HG03521 (cell line): ENCODE measurements around the gene RGL2.
"Not testable (repeated sequence)": the region's sequence is repeated elsewhere in the genome, so short reads cannot be mapped to it uniquely, and the experiment has no call there.

Experiments
- ATAC-seq: cut with Tn5 transposase; IDR thresholded peaks from one replicate; pipeline ENCODE4 v1.9.1; 2021; ENCODE audit warnings: mild to moderate bottlenecking, moderate library complexity; ENCODE audit not compliant: unreplicated experiment

The RGL2 gene

DNA sequence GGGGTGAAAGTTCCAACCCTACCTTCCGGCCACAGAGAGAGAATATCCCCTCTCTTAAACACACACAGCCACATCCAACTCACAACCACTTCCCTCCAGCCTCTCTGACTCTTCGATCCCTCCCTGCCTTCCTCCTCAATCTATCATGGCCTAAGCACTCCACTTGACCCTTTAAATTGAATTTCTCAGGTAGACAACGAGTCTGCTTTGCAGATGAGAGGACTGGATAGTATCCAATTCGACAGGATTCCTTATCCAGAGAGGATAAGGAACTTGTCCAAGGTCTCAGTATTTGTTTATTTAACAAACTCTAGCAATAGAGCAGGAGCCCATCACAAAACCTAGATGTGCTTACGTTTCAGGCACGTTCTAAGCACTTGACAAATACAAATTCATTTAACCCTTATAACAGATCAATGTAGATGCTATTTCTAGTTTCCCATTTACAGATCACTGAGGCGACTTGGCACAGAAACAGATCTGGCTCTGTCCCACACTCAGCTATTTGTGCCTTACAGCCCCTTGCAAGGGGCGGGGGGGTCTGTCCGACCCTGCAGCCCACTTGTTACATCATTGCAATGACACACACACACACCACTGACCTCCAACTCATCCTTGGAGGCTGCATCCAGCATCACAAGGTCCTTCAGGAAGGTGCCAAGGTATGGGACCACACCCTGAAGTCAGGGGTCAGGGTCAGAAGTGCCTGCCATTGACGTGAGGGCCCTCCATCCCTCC, 4.5 kb downstream of the RGL2 start:
- no peak for ATAC-seq

DNA sequence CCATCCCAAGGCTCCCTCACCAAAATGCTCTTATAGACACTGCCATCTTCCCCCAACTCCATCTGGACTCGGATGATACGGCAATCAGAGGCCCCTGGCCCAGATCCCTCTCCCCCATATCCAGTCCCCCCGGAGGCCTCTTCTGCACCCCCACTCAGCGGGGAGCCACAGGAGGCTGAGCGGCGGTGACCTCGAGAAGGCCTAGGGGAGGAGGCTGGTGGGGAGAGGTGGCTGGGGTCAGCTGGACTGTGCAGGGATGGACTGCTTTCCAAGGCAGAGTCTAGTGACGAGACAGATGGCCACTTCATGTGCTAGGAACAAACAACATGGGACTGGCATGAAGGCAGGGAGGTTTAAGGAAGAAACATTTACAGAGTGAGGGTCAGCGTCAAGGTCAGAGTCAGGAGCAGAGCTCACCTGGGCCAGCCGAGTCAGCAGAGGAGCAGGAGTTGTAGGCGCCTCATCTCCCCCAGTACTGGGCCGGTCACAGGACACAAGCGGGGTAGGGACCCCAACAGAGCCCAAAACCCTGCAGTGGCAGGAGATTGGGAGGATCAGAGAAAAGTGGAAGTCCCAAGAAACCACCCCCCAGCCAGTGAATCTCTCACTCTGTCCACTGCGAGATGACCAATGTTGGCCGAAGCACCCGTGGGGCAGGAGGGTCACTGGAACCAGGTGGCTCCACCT, 5.6 kb downstream of the RGL2 start:
- no peak for ATAC-seq

DNA sequence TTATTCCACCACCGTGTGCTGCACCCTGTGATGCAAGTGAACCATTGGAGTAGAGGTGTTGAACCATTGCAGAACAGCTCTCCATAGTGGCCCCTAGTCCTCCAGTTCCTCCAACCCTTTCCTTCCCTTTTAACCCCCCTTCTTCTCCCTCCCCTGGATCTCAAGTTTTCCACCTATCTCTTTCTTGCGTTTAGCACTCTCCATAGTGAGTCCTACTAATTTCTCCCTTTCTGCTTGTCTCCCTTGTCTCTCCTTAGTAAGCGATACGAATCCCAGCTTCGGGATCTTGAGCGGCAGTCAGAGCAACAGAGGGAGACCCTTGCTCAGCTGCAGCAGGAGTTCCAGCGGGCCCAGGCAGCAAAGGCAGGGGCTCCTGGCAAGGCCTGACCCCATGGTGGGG, 8.3 kb downstream of the RGL2 start:
- no peak for ATAC-seq

DNA sequence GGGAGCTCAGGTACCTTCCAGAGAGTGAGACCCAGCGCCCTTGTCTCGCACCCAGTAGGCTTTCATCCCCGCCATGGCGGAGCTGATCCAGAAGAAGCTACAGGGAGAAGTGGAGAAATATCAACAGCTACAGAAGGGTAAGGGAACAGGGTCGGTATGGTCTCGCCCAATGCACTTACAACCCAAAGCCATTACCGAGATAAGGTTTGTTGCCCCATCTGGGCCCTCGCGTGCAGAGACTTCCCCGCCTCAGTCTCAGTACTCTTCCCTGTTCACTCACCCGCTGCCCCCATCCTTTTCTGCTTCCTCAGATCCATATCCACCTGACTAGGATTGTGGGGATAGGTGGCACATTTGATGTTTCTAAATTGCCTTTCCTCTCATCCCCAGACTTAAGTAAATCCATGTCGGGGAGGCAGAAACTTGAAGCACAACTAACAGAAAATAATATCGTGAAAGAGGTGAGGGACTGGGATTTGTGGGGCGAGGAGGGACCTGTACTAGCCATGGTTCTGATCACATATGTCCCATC, 8.9 kb downstream of the RGL2 start:
- no peak for ATAC-seq

DNA sequence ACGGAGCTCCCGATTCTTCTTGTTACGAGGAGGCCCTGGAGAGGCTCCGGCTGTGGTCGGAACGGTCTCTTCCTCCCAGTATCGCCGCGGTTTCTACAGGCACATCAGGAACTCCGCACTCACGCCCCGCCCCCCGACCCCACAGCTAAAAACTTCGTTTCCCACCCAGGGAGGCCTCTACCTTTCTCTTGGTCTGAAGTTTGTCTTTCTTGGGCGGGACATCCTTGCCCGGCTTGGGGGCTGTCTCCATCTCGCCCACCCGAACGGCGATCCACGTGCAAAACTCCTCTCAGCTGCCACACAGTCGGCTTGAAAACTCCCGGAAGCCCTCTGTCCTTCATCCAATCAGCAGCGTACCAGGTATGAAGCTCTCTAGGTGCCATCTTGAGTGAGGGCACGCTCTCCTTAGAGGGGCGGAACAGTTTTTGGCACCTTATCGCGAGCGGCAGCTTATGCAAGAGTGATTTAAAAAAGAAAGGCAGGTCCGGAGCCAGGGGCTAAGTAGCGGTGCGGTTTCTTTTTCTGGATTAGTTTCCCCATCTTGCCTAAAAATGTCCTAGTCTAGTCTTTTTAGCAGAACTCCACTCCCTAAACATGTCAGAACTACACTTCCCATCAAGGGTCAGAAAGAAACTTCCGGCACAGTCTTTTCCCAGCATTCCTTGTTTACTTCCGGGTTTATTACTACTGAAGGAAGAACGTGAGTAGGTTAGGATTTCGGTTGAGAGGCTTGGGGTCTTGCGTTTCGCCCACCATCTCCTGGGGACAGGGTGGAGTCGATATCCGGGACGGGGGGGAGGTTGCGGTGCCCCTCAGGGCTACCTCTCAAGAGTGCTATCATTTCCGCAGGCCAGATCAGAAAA, 9.6 kb downstream of the RGL2 start, which contains the start of the genes PFDN6 and WDR46:
Gene PFDN6, plus strand, starts transcription at position 681 of the 863 bp plus-strand sequence. CDS start 256 bp downstream, outside the sequence.
Gene WDR46, minus strand, starts transcription at position 319 of the 863 bp plus-strand sequence. Its CDS starts 69 bp downstream, at position 250.
- ATAC-seq: peak; percentile 76

DNA sequence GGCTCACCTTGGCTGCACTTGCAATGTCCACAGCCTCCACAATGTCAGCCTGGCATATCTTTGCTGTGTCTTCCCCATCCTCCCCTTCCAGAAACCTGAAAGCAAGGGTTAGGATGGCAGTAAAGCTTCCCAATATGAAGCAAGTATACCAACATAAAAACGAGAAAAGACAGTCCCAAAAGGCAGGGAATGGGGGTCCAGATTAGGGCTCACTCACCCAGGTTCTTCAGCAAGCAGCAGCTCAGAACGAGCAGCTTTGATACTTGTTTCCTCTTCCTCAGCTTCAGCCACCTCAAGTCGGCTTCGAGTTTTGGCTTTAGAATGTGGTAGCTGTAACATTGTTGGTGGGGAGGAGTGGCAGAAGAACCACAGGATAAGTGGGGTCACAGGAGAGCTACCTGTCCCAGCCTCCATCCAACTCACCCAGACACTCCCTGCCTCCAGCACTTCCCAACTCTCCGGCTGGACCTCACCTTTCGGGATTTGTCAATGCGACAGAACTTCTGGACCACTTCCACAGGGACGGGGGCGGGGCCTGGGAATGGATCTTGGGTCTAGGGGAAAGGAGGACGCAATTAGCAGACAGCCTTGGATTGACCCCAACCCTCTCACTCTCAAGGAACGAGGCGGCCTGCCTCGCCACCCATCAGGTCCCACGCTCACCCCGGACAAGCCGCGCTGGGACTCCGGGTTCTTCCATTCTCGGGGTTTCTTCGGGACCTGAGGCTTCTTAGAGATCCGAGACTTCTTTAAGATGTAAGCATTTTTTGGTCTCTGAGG, 10.4 kb downstream of the RGL2 start:
- ATAC-seq: no peak

DNA sequence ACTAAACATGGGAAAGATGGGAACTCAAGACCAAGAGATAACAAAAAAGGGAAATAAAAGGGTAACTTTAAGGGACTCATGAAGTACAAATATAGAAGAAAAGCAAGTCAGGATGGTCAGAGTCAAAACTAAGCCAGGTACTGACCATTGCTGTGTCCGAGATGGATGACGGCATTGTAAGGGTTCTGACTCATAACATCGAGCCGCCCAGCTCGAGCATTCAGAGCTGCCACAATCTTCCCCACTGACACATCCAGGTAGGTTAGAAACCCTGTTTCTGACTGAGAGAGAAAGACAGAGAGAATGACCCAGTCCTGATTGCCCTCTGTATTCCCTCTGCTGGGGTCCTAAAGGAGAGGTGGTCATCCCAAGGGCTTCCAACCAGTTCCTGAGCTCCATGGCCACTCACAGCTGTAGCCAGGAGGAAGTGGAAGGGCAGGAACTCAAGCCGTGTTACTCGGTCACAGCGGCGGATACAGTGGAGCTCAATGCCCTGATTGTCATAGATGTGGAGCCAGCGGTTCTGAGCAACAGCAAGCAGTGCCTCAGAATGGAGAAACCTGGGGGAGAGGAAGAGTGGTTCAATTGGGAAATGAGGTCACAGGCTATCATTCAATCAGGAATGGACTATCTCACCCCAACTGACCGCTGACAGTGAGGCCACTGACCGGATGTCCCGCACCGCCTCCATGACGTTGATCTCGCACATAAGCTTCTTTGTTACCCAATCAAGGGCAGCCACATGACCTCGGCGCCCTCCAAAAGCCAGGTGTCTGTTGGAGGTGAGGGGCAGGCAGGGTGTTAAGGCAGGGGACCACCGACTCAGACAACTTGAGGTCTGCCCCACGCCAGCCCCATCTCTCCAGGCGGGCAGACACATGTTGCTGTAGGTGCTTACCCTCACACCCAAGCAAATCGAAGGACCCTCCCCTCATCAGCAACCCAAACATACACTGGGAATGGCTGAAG, 11.5 kb downstream of the RGL2 start:
- no peak for ATAC-seq

DNA sequence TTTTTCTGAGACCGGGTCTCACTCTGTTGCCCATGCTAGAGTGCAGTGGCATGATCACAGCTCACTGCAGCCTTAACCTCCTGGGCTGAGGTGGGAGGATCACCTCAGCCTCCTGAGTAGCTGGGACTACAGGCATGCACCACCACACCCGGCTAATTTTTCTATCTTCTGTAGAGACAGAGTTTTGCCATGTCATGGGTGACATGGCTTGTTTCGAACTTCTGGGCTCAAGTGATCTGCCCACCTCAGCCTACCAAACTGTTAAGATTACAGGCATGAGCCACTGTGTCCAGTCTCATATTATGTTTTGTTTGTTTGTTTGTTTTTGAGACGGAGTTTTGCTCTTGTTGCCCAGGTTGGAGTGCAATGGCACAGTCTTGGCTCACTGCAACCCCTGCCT, 13.5 kb downstream of the RGL2 start:
- not testable (repeated sequence) for ATAC-seq

DNA sequence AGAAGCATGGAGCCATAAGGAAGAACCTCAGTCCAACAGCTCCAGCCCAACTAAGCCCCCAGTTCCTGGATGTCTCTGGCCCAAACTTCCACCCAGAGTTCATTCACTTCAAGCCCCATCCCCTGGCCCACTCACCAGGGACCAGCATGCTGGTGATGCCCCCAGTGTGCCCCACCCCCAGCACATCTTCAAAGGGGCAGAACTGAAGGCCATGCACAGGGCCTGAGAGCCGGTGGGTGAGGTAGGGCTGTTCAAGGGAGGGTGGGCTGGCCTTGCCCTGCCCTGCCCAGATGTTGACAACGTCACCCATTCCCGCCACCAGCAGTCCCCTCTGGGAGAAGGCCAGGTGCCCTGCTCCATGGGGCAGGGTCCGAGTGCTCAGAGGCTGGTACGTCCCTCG, 18.2 kb downstream of the RGL2 start:
- no peak for ATAC-seq

DNA sequence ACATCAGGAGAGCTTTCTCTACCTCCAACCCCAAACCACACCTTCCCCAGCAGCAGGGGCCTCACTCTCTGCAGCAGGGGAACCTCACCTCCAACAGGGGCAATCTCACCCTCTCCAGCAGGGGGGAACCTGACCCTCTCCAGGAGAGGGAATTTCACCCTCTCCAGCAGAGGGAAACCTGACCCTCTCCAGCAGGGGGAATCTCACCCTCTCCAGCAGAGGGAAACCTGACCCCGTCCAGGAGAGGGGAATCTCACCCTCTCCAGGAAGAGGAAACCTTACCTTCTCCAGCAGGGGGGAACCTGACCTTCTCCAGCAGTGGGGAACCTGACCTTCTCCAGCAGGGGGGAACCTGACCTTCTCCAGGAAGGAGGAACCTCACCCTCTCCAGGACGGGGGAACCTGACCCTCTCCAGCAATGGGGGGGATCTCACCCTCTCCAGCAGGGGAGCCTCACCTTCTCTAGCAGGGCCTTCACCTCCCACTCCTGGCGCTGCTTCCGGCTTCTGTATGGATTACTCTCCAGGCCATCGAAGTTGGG, 18.7 kb downstream of the RGL2 start:
- ATAC-seq: no peak

DNA sequence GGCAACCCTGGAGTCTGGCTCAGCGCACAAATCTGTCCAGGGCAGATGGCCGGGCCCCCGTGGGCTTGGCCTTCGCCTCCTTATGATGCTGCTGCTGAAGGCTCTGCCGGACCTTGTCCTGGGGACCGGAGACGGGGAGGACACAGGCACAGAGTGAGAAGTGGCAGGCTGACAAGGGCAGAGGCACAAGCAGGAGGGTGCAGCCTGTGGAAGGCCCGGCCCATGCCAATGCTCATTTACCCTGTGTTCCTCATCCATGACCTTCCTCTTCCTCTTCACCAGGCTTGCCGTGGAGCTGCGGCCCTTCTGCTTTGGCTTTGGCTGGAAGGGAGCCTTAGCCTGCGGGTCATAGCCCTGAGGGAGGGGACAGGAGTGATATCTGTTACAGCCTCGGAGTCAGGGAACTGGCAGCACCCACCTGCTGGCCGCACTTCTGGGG, 19.5 kb downstream of the RGL2 start:
- no peak for ATAC-seq

DNA sequence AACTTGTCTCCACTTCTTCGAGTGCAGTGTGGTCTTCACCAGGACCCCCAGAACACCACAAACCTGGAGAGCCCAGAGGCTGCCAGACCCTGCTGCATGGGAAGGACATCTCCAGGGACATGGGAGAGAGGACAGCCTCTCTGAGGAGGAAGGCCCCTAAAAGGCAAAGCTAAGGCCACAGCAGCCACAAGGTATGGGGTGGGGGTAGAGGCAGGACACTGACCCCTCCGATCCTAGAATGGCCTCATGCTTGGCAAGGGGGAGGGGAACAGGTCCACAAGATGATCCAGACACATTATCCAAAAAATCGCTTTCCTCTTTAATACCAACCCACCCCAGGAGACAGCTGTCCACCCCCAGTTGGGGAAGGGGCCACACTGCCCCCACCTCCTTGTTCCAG, 19.9 kb downstream of the RGL2 start:
- no peak for ATAC-seq

DNA sequence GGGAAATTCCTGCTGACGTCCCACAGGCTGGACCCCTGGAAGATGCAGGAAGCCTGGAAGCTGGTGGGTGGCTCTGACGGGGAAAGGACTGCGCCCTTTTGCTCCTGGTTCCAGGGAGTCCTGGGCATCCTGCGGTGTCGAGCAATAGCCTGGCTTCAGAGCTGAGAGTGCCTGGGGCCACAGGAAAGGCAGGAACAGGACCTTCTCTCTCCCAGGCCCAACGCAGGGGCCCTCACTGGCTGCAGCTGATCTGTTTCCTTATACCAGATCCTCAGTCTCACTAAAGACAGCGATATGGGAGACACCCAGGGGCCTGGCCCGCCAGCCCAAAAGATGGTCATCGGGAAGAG, 20.4 kb downstream of the RGL2 start:
- ATAC-seq: no peak

DNA sequence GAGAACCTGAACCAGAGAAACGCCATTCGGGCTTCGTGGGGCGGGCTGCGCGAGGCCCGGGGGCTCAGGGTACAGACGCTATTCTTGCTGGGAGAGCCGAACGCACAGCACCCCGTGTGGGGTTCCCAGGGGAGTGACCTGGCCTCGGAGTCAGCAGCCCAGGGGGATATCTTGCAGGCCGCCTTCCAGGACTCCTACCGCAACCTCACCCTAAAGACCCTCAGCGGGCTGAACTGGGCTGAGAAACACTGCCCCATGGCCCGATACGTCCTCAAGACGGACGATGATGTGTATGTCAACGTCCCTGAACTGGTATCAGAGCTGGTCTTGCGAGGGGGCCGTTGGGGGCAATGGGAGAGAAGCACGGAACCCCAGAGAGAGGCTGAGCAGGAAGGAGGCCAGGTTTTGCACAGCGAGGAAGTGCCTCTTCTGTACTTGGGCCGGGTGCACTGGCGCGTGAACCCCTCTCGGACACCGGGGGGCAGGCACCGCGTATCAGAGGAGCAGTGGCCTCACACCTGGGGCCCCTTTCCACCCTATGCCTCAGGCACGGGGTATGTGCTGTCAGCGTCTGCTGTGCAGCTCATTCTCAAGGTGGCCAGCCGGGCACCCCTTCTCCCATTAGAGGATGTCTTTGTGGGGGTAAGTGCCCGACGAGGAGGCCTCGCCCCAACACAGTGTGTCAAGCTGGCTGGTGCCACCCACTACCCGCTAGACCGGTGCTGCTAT, 20.9 kb downstream of the RGL2 start:
- ATAC-seq: no peak

DNA sequence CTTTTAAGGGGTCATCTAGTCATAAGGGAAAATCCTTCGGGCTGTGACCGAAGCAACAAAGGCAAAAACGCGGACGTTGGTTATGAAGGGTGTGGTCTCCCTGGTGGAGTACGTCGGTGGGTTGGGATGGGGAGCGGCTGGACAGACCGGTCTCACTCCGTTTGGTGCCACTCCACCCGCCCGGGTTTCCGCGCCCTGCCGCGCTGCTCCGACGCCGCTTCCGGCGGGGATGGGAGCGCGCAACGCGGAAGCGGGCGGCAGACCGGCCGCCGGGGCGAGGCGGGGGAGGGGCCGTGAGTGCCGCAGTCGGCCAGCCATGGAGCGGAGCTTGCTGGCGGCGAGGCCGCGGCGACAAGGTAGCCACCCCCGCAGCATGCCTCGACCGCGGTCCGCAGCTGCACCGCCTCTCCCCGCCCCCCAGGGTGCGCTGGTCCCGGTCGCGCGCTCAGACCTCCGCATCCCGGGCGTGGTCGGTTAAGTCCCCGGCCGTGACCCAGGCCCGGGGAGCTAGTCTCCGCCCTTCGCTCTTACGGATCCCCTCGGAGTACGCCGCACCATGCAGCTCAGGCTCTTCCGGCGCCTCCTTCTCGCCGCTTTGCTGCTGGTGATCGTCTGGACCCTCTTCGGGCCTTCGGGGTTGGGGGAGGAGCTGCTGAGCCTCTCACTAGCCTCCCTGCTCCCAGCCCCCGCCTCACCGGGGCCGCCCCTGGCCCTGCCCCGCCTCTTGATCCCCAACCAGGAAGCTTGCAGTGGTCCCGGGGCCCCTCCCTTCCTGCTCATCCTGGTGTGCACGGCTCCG, 21.7 kb downstream of the RGL2 start, which contains the start of gene B3GALT4:
Gene B3GALT4, plus strand, starts transcription at position 260 of the 799 bp plus-strand sequence. Its CDS starts 297 bp downstream, at position 557.
- ATAC-seq: peak; percentile 50

DNA sequence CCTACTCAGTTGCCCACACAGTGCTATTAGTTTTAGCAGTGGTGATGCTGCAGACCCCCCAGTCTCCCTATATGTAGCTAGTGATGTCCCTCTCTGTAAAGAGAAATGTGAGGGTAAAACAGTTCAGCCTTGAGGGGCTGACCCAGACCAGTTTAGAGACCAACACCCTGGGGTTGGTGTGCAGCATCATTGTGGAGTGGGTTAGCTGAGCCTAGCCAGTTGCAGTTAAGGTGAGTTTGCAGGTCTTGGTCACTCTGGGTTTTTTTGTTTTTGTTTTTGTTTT, 22.2 kb downstream of the RGL2 start:
- no peak for ATAC-seq

DNA sequence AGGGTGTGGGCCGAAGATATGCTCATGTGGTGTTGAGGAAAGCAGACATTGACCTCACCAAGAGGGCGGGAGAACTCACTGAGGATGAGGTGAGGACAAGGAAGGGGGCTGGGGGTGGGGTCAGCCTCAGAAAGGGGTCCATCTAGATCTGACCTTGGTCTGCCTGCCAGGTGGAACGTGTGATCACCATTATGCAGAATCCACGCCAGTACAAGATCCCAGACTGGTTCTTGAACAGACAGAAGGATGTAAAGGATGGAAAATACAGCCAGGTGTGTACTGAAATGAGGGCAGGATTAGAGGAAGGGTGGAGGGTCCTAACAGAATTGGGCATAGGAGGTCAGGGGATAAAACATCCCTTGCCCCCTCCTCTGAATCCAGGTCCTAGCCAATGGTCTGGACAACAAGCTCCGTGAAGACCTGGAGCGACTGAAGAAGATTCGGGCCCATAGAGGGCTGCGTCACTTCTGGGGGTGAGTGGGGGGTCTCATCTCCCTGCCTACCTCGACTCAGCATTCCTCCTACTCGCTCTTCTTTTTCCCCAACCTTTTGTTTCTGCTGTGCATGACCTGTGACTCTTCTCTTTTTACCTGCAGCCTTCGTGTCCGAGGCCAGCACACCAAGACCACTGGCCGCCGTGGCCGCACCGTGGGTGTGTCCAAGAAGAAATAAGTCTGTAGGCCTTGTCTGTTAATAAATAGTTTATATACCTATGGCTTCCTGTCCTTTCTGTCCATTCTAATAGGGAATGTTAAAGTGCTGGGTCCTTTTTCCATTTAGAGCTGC, 22.8 kb downstream of the RGL2 start:
- not testable (repeated sequence) for ATAC-seq
